HPDE6-E6E7 (cell line): Measurements from ENCODE around the gene MYO5B.
"Not testable (repeated sequence)": the region's sequence is repeated elsewhere in the genome, so short reads cannot be mapped to it uniquely, and the experiment has no call there.

Source experiments
- DNase-seq: peaks from one replicate; pipeline ENCODE4 v3.0.0; 2011; ENCODE audit warnings: missing footprints; ENCODE audit errors: extremely low spot score

MYO5B gene

GRCh38 chr18:49837889-49838288, 357.1 kb downstream of the MYO5B start:
- peak; percentile 36 for DNase-seq

- not testable (repeated sequence) for DNase-seq
Observed at GRCh38 chr18:49837316-49837835, 357.6 kb downstream of the MYO5B start.

GRCh38 chr18:49835405-49835804, 359.5 kb downstream of the MYO5B start:
- DNase-seq: no peak

GRCh38 chr18:49834258-49834657, 360.7 kb downstream of the MYO5B start:
- no peak for DNase-seq

GRCh38 chr18:49833814-49834213, 361.1 kb downstream of the MYO5B start:
- no peak for DNase-seq

- DNase-seq: no peak
Observed at GRCh38 chr18:49832221-49832647, 362.7 kb downstream of the MYO5B start.

GRCh38 chr18:49827996-49828395, 367.0 kb downstream of the MYO5B start:
- no peak for DNase-seq

- no peak for DNase-seq
Observed at GRCh38 chr18:49819823-49820671, 374.9 kb downstream of the MYO5B start.

- DNase-seq: no peak
Observed at GRCh38 chr18:49819071-49819662, 375.8 kb downstream of the MYO5B start.

GRCh38 chr18:49817947-49818346, 377.0 kb downstream of the MYO5B start:
- DNase-seq: no peak

GRCh38 chr18:49815927-49816326, 379.0 kb downstream of the MYO5B start:
- no peak for DNase-seq

GRCh38 chr18:49814147-49814499, 380.8 kb downstream of the MYO5B start:
- peak; percentile 20 for DNase-seq

GRCh38 chr18:49813319-49814146, 381.4 kb downstream of the MYO5B start, which contains the start of gene ACAA2:
ACAA2 (minus strand) TSS chr18:49813533; CDS start chr18:49813484, 49 bp downstream.
- peak; percentile 73 for DNase-seq

GRCh38 chr18:49813069-49813318, 382.0 kb downstream of the MYO5B start:
- DNase-seq: no peak

GRCh38 chr18:49812286-49813068, 382.5 kb downstream of the MYO5B start:
- DNase-seq: no peak

GRCh38 chr18:49811151-49811938, 383.6 kb downstream of the MYO5B start:
- no peak for DNase-seq

GRCh38 chr18:49808553-49809191, 386.3 kb downstream of the MYO5B start:
- DNase-seq: not testable (repeated sequence)

- DNase-seq: no peak
Observed at GRCh38 chr18:49804096-49804495, 390.9 kb downstream of the MYO5B start.

GRCh38 chr18:49802623-49803022, 392.3 kb downstream of the MYO5B start:
- DNase-seq: no peak

GRCh38 chr18:49800491-49800890, 394.5 kb downstream of the MYO5B start:
- not testable (repeated sequence) for DNase-seq
